ENCODE results near the gene CRYGN. TPM values are rescaled to one million over a fixed set of nuclear protein-coding genes. Genes with fewer than 3 reads are reported as not detected.

Gene CRYGN
- total and polyA plus RNA-seq, 2 experiments from 2014 or later = 0.59 to 1.5 TPM

- TF ChIP-seq CREB1 (CRISPR knock-in tag; IDR thresholded peaks at IDR 0.05; ENCODE audit: low read depth) (no peak), ZNF331 (CRISPR knock-in tag; IDR thresholded peaks at IDR 0.05; ENCODE audit: low read depth) (no peak), EZH2phosphoT487 (IDR thresholded peaks at IDR 0.05; ENCODE audit: unreplicated experiment) (no peak), ZNF114 (CRISPR knock-in tag; IDR thresholded peaks at IDR 0.05) (no peak)
- TF ChIP-seq, protein P1, sequence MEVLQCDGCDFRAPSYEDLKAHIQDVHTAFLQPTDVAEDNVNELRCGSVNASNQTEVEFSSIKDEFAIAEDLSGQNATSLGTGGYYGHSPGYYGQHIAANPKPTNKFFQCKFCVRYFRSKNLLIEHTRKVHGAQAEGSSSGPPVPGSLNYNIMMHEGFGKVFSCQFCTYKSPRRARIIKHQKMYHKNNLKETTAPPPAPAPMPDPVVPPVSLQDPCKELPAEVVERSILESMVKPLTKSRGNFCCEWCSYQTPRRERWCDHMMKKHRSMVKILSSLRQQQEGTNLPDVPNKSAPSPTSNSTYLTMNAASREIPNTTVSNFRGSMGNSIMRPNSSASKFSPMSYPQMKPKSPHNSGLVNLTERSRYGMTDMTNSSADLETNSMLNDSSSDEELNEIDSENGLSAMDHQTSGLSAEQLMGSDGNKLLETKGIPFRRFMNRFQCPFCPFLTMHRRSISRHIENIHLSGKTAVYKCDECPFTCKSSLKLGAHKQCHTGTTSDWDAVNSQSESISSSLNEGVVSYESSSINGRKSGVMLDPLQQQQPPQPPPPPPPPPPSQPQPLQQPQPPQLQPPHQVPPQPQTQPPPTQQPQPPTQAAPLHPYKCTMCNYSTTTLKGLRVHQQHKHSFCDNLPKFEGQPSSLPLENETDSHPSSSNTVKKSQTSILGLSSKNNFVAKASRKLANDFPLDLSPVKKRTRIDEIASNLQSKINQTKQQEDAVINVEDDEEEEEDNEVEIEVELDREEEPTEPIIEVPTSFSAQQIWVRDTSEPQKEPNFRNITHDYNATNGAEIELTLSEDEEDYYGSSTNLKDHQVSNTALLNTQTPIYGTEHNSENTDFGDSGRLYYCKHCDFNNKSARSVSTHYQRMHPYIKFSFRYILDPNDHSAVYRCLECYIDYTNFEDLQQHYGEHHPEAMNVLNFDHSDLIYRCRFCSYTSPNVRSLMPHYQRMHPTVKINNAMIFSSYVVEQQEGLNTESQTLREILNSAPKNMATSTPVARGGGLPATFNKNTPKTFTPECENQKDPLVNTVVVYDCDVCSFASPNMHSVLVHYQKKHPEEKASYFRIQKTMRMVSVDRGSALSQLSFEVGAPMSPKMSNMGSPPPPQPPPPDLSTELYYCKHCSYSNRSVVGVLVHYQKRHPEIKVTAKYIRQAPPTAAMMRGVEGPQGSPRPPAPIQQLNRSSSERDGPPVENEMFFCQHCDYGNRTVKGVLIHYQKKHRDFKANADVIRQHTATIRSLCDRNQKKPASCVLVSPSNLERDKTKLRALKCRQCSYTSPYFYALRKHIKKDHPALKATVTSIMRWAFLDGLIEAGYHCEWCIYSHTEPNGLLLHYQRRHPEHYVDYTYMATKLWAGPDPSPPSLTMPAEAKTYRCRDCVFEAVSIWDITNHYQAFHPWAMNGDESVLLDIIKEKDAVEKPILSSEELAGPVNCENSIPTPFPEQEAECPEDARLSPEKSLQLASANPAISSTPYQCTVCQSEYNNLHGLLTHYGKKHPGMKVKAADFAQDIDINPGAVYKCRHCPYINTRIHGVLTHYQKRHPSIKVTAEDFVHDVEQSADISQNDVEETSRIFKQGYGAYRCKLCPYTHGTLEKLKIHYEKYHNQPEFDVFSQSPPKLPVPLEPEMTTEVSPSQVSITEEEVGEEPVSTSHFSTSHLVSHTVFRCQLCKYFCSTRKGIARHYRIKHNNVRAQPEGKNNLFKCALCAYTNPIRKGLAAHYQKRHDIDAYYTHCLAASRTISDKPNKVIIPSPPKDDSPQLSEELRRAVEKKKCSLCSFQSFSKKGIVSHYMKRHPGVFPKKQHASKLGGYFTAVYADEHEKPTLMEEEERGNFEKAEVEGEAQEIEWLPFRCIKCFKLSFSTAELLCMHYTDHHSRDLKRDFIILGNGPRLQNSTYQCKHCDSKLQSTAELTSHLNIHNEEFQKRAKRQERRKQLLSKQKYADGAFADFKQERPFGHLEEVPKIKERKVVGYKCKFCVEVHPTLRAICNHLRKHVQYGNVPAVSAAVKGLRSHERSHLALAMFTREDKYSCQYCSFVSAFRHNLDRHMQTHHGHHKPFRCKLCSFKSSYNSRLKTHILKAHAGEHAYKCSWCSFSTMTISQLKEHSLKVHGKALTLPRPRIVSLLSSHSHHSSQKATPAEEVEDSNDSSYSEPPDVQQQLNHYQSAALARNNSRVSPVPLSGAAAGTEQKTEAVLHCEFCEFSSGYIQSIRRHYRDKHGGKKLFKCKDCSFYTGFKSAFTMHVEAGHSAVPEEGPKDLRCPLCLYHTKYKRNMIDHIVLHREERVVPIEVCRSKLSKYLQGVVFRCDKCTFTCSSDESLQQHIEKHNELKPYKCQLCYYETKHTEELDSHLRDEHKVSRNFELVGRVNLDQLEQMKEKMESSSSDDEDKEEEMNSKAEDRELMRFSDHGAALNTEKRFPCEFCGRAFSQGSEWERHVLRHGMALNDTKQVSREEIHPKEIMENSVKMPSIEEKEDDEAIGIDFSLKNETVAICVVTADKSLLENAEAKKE (CRISPR knock-in tag; IDR thresholded peaks at IDR 0.05) = no peak
- Mint-ChIP-seq H3K4me1 (peaks cover 12% of the 10 kb centered on the region), H3K4me3 (no peak overlapping the region), H3K9me3 (no peaks in the 10 kb centered on the region), H3K27me3 (ENCODE audit: insufficient read depth, low read depth, poor library complexity) (peaks cover 6% of the 10 kb centered on the region), H3K27ac (no peak overlapping the region; the same call in 1 of the 2 replicates), H3K36me3 (ENCODE audit: low read depth) (no peaks in the 10 kb centered on the region; the same call in 2 of the 3 replicates)
- no peaks in the 10 kb centered on the region for H4K20me1 ChIP-seq (replicated peaks; ENCODE audit: insufficient read depth)
- ATAC-seq = no peak
- no peaks in the 10 kb centered on the region; the same call in 1 of the 2 replicates for H3F3A ChIP-seq (replicated peaks; ENCODE audit: low read depth)
- no peak overlapping the region for H3K4me3 ChIP-seq
- H3K27me3 ChIP-seq (ENCODE audit: insufficient read depth) = no peaks in the 10 kb centered on the region
- no peak for DNase-seq (ENCODE audit: low spot score)
- no peak overlapping the region for H3K4me2 ChIP-seq
- no peaks in the 10 kb centered on the region for H3K36me3 ChIP-seq (ENCODE audit: insufficient read depth)
- H3K9me2 ChIP-seq (ENCODE audit: insufficient read depth) = no peaks in the 10 kb centered on the region
- H3K27ac ChIP-seq (ENCODE audit: low read depth) = no peak overlapping the region
- no peak overlapping the region for H2AFZ ChIP-seq
- no peaks in the 10 kb centered on the region for H3K79me2 ChIP-seq (replicated peaks; ENCODE audit: insufficient read depth)
- no peaks in the 10 kb centered on the region for H3K4me1 ChIP-seq (ENCODE audit: insufficient read depth)
These were observed 50.7 kb downstream of the CRYGN start for GRCh38 chr7:151389096-151389767.

GRCh38 chr7:151388430-151388829 lies 51.5 kb downstream of the CRYGN start:
- H3K4me2 ChIP-seq = no peak overlapping the region
- no peak overlapping the region for H3K27ac ChIP-seq (ENCODE audit: low read depth)
- peaks cover 12% of the 10 kb centered on the region for H3K4me1 Mint-ChIP-seq
- H3K9me3 Mint-ChIP-seq = no peaks in the 10 kb centered on the region
- H3K4me1 ChIP-seq (ENCODE audit: insufficient read depth) = no peaks in the 10 kb centered on the region
- H3K4me3 Mint-ChIP-seq = no peak overlapping the region
- H3K36me3 ChIP-seq (ENCODE audit: insufficient read depth) = no peaks in the 10 kb centered on the region; the same call in 1 of the 2 replicates
- no peaks in the 10 kb centered on the region for H3K79me2 ChIP-seq (replicated peaks; ENCODE audit: insufficient read depth)
- H2AFZ ChIP-seq = no peak overlapping the region
- DNase-seq (ENCODE audit: low spot score) = no peak
- H3K27me3 Mint-ChIP-seq (ENCODE audit: insufficient read depth, low read depth, poor library complexity) = peaks cover 8% of the 10 kb centered on the region
- no peaks in the 10 kb centered on the region; the same call in 2 of the 3 replicates for H3K36me3 Mint-ChIP-seq (ENCODE audit: low read depth)
- H3K4me3 ChIP-seq = no peak overlapping the region
- H3F3A ChIP-seq (replicated peaks; ENCODE audit: low read depth) = peaks cover 7% of the 10 kb centered on the region; the same call in 1 of the 2 replicates
- peaks cover 8% of the 10 kb centered on the region; the same call in 1 of the 2 replicates for H3K27me3 ChIP-seq (ENCODE audit: insufficient read depth)
- no peaks in the 10 kb centered on the region for H3K9me2 ChIP-seq (ENCODE audit: insufficient read depth)
- ATAC-seq = no peak
- no peaks in the 10 kb centered on the region for H4K20me1 ChIP-seq (replicated peaks; ENCODE audit: insufficient read depth)
- no peak overlapping the region for H3K27ac Mint-ChIP-seq
- TF ChIP-seq ZNF331 (CRISPR knock-in tag; IDR thresholded peaks at IDR 0.05; ENCODE audit: low read depth) = no peak
- no peak for TF ChIP-seq JUNB (IDR thresholded peaks at IDR 0.05; ENCODE audit: unreplicated experiment)
- TF ChIP-seq CREB1 (CRISPR knock-in tag; IDR thresholded peaks at IDR 0.05; ENCODE audit: low read depth) = no peak
- TF ChIP-seq, protein P2, sequence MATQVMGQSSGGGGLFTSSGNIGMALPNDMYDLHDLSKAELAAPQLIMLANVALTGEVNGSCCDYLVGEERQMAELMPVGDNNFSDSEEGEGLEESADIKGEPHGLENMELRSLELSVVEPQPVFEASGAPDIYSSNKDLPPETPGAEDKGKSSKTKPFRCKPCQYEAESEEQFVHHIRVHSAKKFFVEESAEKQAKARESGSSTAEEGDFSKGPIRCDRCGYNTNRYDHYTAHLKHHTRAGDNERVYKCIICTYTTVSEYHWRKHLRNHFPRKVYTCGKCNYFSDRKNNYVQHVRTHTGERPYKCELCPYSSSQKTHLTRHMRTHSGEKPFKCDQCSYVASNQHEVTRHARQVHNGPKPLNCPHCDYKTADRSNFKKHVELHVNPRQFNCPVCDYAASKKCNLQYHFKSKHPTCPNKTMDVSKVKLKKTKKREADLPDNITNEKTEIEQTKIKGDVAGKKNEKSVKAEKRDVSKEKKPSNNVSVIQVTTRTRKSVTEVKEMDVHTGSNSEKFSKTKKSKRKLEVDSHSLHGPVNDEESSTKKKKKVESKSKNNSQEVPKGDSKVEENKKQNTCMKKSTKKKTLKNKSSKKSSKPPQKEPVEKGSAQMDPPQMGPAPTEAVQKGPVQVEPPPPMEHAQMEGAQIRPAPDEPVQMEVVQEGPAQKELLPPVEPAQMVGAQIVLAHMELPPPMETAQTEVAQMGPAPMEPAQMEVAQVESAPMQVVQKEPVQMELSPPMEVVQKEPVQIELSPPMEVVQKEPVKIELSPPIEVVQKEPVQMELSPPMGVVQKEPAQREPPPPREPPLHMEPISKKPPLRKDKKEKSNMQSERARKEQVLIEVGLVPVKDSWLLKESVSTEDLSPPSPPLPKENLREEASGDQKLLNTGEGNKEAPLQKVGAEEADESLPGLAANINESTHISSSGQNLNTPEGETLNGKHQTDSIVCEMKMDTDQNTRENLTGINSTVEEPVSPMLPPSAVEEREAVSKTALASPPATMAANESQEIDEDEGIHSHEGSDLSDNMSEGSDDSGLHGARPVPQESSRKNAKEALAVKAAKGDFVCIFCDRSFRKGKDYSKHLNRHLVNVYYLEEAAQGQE (IDR thresholded peaks at IDR 0.05; ENCODE audit: unreplicated experiment) = no peak
- TF ChIP-seq NANOG (IDR thresholded peaks at IDR 0.05; ENCODE audit: borderline replicate concordance) = no peak
- no peak for TF ChIP-seq EZH2phosphoT487 (IDR thresholded peaks at IDR 0.05; ENCODE audit: unreplicated experiment)
- TF ChIP-seq EZH2 (IDR thresholded peaks at IDR 0.05; ENCODE audit: low read depth, unreplicated experiment) = no peak
- TF ChIP-seq, protein P3, sequence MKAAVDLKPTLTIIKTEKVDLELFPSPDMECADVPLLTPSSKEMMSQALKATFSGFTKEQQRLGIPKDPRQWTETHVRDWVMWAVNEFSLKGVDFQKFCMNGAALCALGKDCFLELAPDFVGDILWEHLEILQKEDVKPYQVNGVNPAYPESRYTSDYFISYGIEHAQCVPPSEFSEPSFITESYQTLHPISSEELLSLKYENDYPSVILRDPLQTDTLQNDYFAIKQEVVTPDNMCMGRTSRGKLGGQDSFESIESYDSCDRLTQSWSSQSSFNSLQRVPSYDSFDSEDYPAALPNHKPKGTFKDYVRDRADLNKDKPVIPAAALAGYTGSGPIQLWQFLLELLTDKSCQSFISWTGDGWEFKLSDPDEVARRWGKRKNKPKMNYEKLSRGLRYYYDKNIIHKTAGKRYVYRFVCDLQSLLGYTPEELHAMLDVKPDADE (IDR thresholded peaks at IDR 0.05) = no peak

All from GM23338 (cell line).